HG02623 (cell line): ENCODE data around the gene EIF4E.
"Not testable (repeated sequence)": the region's sequence is repeated elsewhere in the genome, so short reads cannot be mapped to it uniquely, and the experiment has no call there.

ENCODE experiments used
- ATAC-seq: cut with Tn5 transposase; IDR thresholded peaks from one replicate; pipeline ENCODE4 v1.9.1; 2021; ENCODE audit warnings: moderate library complexity; ENCODE audit not compliant: unreplicated experiment

Gene EIF4E

GRCh38 chr4:98880884-98881283 lies 48.0 kb downstream of the EIF4E start:
- ATAC-seq: not testable (repeated sequence)

DNA sequence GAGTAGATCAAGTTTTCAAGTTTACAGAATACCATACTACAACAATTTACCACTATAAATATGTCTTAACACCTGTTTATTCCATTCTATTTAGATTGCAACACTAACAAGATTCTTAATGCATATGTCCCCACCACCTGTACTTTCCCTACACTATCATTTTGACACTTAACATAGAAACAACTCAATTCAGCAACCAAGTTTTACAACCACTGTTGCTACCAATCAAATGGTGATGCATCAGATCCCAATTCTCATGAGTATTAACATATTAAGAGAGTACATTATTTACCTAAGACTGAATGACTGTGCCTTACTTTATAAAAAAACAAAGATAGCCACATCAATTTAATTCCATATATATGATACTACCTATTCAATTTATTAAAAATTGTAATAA lies 49.4 kb downstream of the EIF4E start:
- no peak for ATAC-seq

- ATAC-seq: no peak
Measured at GRCh38 chr4:98873059-98873458, 55.9 kb downstream of the EIF4E start.

- ATAC-seq: not testable (repeated sequence)
Measured at GRCh38 chr4:98872120-98872906, 56.6 kb downstream of the EIF4E start.

DNA sequence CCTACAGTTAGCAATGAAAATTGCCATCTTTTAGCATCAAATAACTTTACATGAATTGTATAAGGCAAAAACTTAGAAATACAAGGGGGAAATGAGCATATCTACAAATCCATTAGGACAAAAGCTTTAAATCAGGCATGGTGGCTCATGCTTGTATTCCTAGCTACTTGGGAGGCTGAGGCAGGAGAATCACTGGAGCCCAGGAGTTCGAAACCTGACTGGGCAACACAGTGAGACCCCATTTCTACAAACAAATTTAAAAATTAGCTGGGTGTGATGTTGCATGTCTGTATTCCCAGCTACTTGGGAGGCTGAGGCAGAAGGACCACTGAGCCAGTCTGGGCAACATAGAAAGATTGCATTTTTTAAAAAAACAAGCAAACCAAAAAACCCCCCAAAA lies 61.3 kb downstream of the EIF4E start:
- no peak for ATAC-seq

- ATAC-seq: no peak
Measured at GRCh38 chr4:98865059-98865458, 63.9 kb downstream of the EIF4E start.

- no peak for ATAC-seq
Measured at GRCh38 chr4:98864560-98864959, 64.4 kb downstream of the EIF4E start.

- no peak for ATAC-seq
Measured at GRCh38 chr4:98862371-98862770, 66.6 kb downstream of the EIF4E start.

- no peak for ATAC-seq
Measured at GRCh38 chr4:98861100-98861884, 67.6 kb downstream of the EIF4E start.

- no peak for ATAC-seq
Measured at GRCh38 chr4:98851806-98852205, 77.1 kb downstream of the EIF4E start.

- ATAC-seq: no peak
Measured at GRCh38 chr4:98850937-98851336, 78.0 kb downstream of the EIF4E start.

- no peak for ATAC-seq
Measured at GRCh38 chr4:98848448-98848847, 80.5 kb downstream of the EIF4E start.

DNA sequence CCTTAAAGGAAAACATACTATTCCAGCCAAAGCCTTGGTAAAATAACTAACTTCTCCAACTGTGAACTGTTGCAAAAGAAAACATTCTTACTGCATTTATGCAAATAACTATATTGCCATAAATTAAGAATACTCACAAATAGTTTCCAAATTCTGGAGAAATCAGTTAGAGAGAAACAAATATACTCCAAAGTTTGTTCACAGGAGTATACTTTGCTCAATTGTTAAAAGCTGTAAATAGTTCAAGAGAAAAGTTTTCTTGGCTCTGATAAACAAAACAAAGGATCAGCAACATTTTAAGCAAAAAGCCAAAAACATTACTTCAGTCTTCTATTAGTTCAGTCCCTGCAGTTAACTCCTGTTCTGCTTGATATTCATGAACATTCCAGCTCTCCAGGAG lies 83.0 kb downstream of the EIF4E start:
- no peak for ATAC-seq

DNA sequence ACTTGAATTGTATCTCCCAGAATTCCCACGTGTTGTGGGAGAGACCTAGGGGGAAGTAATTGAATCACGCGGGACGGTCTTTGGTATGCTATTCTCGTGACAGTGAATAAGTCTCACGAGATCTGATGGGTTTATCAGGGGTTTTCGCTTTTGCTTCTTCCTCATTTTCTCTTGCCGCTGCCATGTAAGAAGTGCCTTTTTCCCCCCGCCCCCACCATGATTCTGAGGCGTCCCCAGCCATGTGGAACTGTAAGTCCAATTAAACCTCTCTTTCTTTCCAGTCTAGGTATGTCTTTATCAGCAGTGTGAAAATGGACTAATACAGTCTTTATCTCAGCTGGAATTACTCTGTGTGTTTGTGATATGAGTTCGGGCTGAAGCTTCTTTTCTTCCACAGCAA lies 86.0 kb downstream of the EIF4E start:
- ATAC-seq: not testable (repeated sequence)

DNA sequence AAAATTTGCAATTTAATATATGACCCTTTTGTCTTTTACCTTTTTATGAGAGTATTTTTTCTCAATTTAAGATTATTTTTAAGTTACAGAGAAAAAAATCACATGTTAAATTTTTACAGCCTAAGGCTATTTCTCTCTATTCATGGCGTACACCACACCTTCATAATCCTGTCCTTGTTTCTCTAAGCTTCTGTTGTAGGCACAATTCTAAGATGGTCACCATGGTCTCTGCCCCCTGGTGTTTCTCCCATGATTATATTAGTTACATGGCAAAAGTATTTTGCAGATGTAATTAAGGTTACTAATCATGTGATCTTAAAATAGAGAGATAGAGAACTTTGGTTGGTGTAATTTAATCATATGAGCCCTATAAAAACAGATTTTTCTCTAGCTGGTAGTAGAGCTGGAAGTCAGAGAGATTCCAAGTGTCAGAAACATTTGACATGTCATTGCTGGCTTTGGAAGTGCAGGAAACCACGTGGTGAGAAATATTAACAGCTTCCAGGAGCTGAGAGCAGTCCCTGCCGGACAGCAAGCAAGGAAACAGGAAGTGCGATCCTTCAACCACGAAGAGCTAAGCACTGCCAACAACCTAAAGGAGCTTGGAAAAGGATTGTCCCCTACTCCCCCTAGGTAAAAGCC lies 89.8 kb downstream of the EIF4E start:
- ATAC-seq: no peak

GRCh38 chr4:98838531-98838930 lies 90.4 kb downstream of the EIF4E start:
- no peak for ATAC-seq

GRCh38 chr4:98833384-98833783 lies 95.5 kb downstream of the EIF4E start:
- ATAC-seq: no peak

- ATAC-seq: not testable (repeated sequence)
Measured at GRCh38 chr4:98831036-98831435, 97.9 kb downstream of the EIF4E start.
